Kasumi-1 (cell line): ENCODE results near the gene ZNF516.

Experiments
- DNase-seq, 2 experiments: peaks; one replicate each; lab custom pipeline; 2025; lab: John Stamatoyannopoulos, UW

Gene ZNF516

DNA sequence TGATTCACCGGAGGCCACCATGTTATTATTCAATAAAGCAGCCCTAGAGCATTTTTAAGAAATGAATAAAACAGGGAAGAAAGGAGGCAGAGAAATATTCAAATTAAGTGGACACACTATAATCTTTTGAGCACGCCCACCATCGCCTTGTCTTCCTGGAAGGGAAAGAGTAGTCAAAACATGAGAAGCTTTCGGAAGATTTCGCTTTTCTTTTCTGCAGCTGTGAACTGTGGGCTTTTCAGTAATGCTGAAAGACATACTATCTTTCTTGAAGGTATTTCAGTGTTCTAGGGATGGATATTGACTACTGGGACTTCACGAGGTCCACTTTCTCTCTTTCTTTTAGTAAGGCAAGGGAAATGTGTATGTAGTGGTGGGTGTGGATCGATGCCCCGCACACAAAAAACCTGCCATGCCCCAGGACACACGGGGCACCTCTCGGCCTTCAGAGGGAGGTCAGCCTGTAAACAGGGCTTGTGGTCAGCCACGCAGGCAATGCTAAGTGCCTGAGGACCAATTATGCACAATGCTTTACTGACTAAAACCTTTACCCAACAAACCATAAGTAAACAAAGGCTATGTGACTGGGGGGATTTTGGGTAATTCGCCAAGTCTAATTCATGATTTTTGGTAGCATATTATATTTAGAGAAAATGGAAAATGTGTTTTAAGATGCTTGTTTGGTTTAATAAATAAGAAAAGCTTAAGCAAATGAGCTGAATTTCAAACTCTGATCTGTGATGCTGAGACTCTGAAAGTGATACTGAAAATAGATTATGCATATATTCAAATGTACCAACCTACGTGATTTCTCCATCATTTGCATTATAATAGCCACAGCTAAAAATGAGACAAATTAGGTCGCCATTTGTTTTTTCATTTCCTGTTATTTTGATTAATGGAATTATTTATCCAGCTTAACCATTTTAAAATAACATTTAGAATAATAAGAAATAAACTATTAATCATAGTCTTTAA lies 130.5 kb downstream of the ZNF516 start:
- DNase-seq: no peak

DNA sequence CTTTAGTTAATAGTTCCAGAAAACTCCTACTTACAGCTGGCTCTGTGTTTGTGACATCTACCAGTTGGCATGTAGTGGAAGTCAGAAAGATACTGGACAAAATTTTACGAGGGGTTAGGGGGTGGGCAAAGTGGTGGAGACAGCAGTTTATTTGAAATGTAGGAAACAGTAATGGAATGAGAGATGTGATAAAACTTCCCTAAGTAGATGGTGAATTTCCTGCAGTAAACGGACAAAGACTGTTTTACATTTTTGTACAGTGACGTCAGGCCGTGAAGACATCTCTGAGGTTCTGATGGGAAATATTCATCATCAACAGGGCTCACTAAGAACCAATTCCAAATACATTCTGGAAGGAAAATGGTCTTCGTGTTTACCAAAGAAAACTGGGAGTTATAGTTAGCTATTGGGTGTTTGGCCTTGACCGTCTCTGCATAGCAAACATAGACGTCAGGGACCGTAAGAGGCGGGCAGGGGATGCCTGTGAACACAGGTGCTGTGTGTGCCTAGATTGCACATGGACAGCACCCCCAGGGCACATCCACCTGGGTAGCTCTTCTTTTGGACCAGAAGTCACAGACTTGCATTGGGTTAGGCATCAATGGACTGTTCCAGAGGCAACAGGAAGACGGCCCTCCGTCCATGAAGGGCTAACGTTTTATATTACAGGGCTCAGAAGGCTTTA lies 131.5 kb downstream of the ZNF516 start:
- no peak for DNase-seq

DNA sequence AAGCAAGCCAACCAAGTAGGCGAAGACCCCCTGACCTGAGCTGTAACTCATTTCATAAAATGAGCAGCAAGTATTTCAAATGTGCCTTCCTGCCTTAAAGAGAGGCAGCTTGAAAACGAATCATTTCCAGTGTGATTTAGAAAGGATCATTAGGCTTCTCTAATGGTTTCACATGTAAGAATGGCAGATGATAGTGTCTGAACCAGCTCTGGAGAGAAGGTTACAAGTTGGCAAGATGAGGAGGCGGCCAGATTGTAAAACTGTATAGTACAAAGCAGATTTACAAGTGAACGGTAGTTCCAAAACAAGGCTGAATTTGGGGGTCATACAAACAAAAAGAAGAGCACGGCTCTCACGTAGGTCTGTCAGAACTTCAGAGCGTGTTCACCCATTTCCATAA lies 132.4 kb downstream of the ZNF516 start:
- DNase-seq: no peak

DNA sequence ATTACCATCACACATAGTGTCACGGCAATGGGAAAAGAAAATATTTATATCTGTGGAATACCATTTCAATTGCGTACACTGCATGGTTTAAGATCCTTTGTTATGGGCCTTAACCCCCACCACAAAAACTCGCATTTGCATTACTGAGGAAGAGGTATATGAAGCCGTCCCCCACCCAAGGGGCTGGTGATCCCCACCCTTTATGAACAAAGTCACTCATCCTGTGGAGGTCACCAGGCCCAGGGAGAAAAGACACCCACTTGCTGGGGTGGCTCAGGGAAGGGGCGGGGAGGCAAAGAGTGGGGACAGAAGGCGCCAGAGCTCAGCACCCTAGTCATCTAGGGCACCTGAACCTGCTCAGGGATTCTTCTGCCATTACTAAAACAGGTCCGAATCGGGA lies 133.8 kb downstream of the ZNF516 start:
- DNase-seq: no peak

DNA sequence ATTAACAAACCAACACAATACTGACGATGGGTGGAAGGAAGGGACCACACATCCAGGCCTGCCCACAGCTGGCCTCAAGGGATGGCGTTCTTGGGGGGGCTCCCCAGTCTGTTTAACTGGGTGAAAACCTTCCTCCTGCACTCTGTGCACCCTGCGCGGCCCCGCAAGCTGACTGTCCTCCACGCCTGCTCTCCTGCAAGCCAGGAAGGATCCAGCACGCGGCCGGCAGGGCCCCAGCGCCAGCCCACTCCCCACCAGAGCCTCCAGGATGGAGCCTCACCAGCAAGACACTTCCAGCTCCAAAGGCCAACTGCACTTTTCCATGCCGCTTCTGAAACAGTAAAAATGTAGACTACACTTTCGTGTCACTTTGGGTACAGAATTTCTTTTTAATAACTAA lies 135.1 kb downstream of the ZNF516 start:
- DNase-seq: no peak

DNA sequence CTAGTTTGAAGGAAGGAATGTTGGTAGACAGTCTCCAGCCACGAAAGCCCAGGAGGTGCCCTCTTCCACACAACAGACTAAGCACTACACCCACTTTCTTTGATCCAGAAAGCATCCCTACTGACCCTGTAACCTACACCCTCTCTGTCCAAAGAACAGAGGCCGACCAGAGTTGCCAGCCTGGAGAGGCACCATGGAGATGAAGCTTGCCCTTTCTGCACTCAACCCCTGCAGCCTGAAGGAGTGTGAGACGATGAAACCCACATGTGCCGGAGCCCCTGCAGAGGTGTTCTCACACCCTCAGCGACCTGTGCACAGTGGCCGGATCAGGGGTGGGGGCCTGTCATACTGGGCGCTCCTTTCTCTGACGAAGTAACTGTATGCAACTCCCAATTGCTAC lies 136.3 kb downstream of the ZNF516 start:
- no peak for DNase-seq

DNA sequence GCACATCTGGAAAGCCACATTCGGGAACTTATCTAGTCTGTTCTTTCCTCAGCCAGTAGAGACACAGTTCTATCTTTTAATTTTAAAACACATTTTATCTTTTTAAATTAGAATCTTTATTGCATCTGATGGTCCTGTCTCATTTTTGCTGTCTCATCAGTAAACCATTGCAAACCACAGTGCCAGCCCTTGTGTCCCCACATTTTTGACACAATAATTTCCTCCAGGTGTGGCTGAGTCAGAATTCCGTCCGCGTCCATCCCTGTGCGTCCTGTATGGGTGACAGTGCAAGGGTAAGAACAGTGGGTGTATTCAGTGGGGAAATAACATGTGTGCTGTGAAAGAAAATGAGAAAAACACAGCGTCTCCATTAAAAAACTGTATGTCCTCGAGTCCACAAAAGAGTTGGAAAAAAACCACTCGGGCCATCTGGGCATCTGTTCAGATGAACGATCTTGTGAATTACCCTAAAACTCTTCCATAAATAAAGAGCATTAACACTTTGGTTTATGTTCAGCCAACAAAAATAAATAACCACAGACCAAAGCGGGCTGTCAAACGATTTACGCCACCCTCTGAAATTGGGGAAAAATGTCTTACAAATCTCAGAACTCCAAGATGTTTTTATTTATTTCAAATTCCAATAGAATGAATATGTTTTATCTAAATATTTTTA lies 137.3 kb downstream of the ZNF516 start:
- no peak for DNase-seq

DNA sequence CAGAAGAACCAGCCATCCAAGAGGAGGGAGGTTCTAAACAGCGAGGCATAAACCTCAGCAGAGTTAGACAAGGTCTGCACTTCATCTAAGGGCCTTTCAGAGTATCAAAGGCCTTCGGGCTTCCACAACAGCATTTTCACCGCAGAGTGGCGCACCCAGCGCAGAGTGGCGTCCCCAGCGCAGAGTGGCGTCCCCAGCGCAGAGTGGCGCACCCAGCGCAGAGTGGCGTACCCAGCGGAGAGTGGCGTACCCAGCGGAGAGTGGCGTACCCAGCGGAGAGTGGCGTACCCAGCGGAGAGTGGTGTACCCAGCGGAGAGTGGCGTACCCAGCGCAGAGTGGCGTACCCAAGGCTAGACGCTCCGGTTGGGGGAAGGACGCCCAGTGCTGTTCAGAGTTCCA lies 137.9 kb downstream of the ZNF516 start:
- no peak for DNase-seq

DNA sequence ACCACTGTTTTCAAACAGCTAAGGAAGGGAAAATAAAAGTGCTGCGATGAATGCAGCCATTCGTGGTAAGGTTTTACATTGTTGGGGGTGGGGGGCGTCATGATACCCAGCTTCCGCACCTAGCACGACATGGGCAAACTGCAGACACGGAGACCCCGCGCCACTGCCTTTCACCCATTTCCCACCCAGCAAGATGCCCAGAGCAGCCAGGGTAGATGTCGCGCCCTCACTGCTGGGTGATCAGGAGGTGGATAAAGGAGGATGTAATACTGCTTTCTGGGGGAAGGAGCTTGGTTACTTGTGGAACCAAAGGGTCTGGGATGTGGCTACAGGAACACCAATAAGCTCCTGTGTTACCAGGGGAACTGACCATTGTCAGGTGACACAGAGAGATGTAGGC lies 138.4 kb downstream of the ZNF516 start:
- DNase-seq: no peak

DNA sequence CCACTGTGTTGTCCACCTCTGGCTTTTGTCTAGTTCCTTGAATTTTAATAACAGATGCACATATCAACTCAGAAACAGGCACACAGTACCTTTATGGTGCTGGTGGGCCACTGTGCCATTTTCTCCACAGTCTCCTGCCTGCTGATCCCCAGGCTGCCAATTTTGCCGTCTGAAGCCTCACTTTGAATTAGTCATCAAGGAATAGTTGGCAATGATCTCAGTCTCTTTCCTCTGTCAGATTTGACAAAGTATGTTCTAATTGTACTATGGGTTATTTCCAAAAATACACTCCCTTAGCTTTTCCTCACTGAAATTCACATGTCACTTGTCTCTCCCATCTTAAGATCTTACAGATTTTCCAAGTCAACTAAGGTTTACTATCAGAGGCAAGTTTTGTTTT lies 140.7 kb downstream of the ZNF516 start:
- no peak for DNase-seq

DNA sequence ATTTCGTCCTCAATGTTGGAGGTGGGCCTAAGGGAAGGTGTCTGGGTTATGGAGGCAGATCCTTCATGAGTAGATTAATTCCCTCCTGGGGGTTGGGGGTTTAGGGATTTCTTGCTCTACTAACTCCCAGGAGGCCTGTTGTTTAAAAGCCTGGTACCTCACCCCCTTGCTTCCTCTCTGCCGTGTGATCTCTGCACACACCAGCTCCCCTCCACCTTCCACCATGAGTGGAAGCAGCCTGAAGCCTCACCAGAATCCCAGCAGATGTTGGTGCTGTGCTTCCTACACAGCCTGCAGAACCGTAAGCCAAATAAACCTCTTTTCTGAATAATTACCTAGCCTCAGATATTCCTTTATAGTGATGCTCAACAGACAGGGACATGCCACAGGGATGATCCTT lies 141.5 kb downstream of the ZNF516 start:
- DNase-seq: no peak

DNA sequence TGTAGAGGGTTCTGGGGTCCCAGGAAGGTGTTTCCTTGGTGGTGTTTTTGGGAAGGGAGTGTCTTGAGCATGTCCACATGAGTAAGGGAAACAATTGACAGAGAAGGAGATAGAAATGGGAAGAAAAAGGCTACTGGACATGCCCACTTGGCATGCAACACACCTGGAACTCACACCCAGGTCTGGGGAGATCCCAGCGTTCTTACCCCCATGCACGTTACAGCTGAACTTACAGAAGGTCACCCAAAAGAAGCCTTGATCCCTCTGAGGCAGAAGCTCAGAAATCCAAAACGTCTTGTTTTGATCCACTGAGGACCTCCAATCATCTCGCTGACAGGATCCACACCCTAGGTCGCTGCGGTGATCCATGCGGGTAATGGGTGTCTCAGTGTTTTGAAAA lies 142.0 kb downstream of the ZNF516 start:
- no peak for DNase-seq

DNA sequence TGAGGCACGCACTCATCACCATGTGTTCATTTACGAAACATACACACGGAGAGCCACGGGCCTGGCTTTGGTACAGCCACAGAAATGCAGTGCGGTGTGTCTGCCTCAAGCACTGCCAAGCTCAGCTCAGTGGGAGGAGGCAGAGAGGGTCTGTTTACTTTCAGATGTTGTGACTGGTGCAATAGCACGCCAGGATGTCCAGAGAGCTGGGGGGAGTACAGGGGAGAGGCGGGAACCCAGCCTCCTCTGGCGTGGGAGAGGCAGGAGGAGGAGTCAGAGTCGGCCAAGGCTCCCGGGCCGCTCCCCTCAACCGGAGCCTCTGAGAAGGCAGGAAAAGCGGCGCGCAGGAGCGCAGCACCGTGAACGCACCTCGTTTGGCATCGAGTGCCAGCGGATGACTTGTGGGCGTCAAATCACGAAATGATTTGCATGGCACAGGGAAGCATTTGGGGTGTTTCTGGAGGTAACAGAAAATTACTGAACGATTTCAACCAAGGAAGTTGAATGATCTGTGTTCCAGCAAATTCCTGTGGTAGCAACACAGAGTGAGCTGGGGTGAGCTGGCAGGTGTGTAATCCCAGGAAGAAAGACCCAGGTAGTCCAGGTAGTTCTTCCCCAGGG lies 143.0 kb downstream of the ZNF516 start:
- peak; percentile 28 to 43 for DNase-seq

DNA sequence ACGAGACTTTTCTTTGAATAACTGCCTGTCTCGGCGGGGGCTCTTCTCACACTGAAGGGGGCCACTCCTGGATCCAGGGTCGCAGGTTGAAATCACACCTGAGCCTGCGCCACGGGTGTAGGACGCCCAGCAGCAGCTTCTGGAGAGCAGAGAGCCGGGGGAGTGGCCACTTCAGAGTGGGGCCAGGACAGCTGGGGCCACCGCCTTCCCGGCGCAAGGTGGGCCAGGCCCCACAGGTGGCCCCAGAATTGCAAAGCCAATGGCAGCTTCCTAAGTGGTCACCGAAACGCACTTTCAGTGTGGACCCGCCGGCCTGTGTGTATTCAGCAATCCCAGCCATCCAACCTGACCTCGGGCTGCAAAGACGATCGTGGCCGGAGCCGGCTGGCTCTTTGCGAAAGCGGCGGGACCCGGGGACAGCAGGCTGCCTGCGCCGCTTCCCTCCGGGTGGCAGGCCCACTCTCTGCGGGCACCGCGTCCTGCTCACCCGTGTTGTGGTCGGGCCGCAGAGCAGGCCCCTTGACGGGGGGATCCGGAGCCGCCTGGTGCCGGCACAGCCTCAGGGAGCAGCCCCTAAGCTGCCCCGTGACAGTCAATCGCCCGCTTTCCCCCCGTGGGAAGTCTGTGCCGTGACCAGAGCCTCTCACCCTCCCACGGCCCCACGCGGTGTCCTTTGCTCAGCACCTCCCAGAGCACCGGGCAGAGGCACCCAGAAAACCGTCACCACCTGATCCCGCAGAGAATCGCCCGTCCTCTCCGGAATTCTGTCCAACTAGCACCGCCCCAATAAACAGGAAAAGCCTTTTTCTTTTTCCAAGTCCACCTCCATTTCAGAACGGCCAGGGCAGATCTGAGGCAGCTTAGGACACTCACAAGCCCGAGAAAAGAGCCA lies 144.7 kb downstream of the ZNF516 start:
- no peak for DNase-seq

DNA sequence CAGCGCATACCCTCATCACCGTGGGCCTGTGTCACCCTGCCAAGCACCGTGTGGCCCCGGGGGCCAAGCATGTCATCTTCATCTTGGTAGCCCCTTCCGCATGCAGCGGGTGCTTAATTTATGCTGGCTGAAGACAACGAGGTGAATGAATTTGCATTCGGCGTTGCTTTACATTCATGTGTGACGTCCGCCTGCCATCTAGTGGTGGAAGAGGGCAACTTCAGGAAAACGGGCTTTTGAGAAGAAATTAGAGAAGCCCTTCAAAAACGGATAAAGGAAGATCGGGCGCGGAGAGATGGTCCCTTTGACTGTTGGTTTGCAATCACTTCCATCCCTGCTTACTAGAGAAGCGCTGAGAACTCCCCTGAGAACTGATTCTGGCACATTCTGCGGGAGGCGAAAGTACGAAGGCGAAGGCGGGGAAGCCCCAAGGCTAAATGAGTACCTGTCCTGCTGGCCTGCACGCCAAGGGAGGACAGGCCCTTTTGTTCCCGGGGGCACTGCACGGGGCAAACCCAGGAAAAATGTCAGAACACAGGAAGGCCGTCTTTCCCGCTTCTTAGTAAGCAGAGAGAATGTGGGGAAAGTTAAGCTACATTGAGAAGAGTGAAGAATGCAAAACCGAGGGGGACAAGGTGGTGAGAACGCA lies 145.9 kb downstream of the ZNF516 start:
- peak; percentile 84 to 87 for DNase-seq

DNA sequence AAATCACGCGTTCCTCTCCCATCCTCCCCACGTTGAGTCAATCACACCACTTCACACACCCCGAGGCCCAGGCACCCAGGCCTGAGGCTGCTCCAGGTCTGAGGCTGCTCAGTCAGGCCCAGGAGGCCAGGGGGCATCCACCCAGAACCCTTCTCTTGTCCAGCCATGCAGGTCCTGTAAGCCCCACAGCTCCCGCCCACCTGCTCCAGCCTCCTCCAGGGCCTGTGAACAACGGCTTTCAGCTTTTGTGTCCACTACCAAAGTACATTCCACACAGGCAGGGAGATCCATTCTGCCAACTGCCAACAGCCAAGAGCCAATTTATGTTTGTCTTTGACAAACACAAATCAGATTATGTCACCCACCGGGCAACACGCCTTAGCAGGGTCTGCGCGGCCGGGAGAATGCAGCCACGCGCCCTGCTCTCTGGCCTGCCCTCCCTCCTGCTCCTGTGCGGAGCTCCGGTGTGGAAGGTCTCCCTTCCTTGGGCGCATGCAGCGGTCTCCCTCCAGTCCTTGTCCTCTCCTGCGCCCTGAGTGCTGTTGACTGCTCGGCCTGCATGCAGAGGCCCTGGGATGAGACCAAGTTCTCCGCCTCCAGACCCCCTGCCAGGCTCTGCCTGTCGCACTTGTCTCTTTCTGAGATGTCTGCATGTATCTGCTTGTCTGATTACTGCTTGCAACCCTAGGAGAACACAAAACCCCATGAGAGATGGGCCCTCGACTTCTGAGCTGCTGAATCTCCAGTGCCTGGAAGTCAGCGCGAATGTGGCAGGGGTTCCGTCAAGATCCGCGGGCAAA lies 146.6 kb downstream of the ZNF516 start:
- DNase-seq: no peak

DNA sequence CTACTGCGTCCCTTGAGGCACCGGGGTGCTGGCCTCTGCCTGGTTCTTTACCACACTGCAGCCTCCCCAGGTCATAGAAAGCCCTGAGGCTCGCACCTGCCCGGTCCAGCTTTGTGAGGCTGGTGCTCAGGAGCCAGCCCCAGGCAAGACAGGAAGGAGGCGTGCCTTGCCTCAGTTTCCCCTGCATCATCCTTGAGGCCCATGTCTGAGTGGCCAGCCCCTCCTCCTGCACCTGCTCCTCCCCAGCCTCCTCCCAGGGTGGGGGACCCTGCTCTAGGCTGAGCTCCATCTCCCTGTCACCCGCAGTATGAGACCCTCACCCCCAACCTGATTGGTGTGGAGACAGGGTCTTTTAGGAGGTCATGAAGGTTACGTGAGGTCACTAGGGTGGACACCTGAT lies 147.7 kb downstream of the ZNF516 start:
- DNase-seq: no peak

DNA sequence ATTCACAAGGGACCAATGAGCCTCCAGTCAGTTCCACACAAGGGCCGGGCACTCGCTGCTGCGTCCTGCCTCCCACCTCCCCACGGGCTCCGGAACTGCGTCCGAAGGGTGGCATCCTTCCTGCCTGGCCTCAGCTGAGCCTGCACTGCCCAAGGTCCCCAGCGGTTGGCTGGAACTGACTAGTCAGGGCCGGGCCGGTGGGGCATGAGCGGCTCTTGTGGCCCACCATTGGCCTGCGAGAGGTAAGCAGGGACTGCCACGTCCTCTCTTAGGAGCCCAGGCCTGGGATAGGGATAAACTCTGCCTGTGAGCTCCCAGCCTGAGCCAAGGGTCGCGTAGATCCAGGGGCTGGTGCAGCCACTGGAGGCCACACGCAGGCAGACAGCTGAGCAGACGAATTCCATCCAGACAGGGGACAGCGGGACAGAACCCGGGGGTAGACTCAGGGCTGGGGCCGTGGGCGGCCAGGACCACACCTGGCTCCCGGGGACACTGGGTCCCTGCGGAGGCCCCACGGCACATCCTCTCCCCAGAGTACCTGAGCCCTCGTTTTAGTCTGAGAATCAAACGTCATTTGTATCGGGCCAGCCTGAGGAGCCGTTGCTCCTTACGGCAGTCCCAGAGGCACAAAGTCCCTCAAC lies 148.4 kb downstream of the ZNF516 start:
- no peak for DNase-seq

DNA sequence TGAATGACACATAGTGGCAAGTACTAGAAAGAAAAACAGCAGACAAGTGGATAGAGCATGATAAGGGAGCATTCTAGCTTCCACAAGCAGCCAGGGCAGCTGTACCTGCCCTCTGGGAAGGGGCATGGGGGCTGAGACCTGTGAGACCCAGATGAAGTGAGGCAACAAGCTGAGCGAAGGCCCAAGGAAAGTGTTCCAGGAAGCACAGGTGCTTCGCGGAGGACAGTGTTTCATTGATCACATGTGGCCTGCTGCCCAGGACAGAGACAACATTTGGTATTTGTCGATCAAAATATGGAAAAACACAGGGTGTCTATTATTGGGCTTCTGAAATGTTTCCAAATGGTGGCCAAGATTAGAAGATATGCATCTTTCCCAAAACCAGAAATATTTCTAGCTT lies 149.1 kb downstream of the ZNF516 start:
- DNase-seq: no peak
